Esophagus muscularis mucosa (tissue), 3 donors: ENCODE results near the gene TRPV2.

Experiments
- POLR2A ChIP-seq: fragments of 450-650 bp; IDR thresholded peaks from one replicate; pipeline ENCODE4 v1.6.1; 2017; ENCODE audit warnings: antibody characterized with exemption, moderate library complexity, mild to moderate bottlenecking, low read depth
- TF ChIP-seq, protein P1 (sequence below), 3 experiments: fragments of 200-600 bp in 2 of 3; fragments of 450-650 bp in 1 of 3; sonication (generic) in 2 of 3; IDR thresholded peaks; one replicate each; pipeline ENCODE4 v1.5.1; 2017 to 2019; ENCODE audit warnings: antibody characterized with exemption in 3 of 3, mild to moderate bottlenecking in 2 of 3, moderate library complexity in 1 of 3

GRCh38 chr17:16433514-16433913 is 18.1 kb downstream of the TRPV2 start:
- TF ChIP-seq, protein P1, sequence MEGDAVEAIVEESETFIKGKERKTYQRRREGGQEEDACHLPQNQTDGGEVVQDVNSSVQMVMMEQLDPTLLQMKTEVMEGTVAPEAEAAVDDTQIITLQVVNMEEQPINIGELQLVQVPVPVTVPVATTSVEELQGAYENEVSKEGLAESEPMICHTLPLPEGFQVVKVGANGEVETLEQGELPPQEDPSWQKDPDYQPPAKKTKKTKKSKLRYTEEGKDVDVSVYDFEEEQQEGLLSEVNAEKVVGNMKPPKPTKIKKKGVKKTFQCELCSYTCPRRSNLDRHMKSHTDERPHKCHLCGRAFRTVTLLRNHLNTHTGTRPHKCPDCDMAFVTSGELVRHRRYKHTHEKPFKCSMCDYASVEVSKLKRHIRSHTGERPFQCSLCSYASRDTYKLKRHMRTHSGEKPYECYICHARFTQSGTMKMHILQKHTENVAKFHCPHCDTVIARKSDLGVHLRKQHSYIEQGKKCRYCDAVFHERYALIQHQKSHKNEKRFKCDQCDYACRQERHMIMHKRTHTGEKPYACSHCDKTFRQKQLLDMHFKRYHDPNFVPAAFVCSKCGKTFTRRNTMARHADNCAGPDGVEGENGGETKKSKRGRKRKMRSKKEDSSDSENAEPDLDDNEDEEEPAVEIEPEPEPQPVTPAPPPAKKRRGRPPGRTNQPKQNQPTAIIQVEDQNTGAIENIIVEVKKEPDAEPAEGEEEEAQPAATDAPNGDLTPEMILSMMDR (IDR thresholded peaks at IDR 0.05), result no peak
- TF ChIP-seq POLR2A, result no peak
